ENCODE measurements around the gene NTM. TPM values are rescaled to one million over a fixed set of nuclear protein-coding genes. Genes with fewer than 3 reads are reported as not detected.

The NTM gene
- polyA plus RNA-seq, 1 donor, result 44.4 TPM

GRCh38 chr11:131964698-131965483, 594.5 kb downstream of the NTM start:
- DNase-seq, result no peak

- DNase-seq, result no peak
Observed at GRCh38 chr11:131965504-131965903, 595.1 kb downstream of the NTM start.

- DNase-seq, result no peak
Observed at GRCh38 chr11:131966667-131967066, 596.3 kb downstream of the NTM start.

- no peak for DNase-seq
Observed at GRCh38 chr11:131969261-131969660, 598.8 kb downstream of the NTM start.

GRCh38 chr11:131973061-131973460, 602.6 kb downstream of the NTM start:
- no peak for DNase-seq

GRCh38 chr11:131975619-131976018, 605.2 kb downstream of the NTM start:
- DNase-seq, result no peak

- DNase-seq, result no peak
Observed at GRCh38 chr11:131976021-131976420, 605.6 kb downstream of the NTM start.

- no peak for DNase-seq
Observed at GRCh38 chr11:131977231-131977630, 606.8 kb downstream of the NTM start.

GRCh38 chr11:131977854-131978253, 607.4 kb downstream of the NTM start:
- DNase-seq, result no peak

GRCh38 chr11:131978351-131978750, 607.9 kb downstream of the NTM start:
- no peak for DNase-seq

- no peak for DNase-seq
Observed at GRCh38 chr11:131979364-131979763, 608.9 kb downstream of the NTM start.

- DNase-seq, result no peak
Observed at GRCh38 chr11:131980199-131980598, 609.8 kb downstream of the NTM start.

GRCh38 chr11:131980888-131981668, 610.7 kb downstream of the NTM start:
- DNase-seq, result no peak

- DNase-seq, result no peak
Observed at GRCh38 chr11:131982154-131982553, 611.7 kb downstream of the NTM start.

GRCh38 chr11:131985846-131986301, 615.5 kb downstream of the NTM start:
- DNase-seq, result peak; percentile 38

- DNase-seq, result no peak
Observed at GRCh38 chr11:131987703-131988102, 617.3 kb downstream of the NTM start.

GRCh38 chr11:131991606-131992005, 621.2 kb downstream of the NTM start:
- no peak for DNase-seq

GRCh38 chr11:131993246-131993645, 622.8 kb downstream of the NTM start:
- DNase-seq, result no peak

GRCh38 chr11:131998020-131998419, 627.6 kb downstream of the NTM start:
- DNase-seq, result peak; percentile 77

GRCh38 chr11:131999084-131999483, 628.7 kb downstream of the NTM start:
- peak; percentile 72 for DNase-seq

- DNase-seq, result no peak
Observed at GRCh38 chr11:131999955-132000354, 629.5 kb downstream of the NTM start.

- no peak for DNase-seq
Observed at GRCh38 chr11:132005887-132006286, 635.5 kb downstream of the NTM start.

GRCh38 chr11:132006884-132007580, 636.6 kb downstream of the NTM start:
- no peak for DNase-seq
